Measurements from ENCODE around the gene RNF38.

DNA sequence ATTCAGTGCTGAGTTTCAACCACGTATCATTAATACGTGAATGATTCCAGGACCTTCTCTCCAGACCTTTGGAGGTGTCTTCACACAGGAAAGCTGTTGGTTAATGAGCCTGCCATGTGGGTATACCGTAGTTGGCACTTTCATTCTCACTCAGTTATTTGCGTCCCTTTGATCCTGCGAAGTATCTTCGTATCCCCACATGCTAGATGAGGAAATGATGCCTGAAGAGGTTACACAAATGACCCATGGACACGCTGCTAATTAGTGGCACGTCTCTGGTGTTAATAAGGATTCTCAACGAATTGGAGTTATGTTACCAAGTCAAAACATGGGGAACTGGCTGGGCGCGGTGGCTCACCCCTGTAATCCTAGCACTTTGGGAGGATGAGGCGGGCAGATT, 76.1 kb downstream of the RNF38 start:
- TF ChIP-seq CTCF (IDR thresholded peaks at IDR 0.05) (no peak), POLR2A (IDR thresholded peaks at IDR 0.05) (no peak)

All from lower leg skin (tissue), 3 donors.